HG03103 (cell line): Measurements from ENCODE around the gene TEAD1.

ENCODE experiments used
- ATAC-seq: cut with Tn5 transposase; IDR thresholded peaks from one replicate; pipeline ENCODE4 v1.9.1; 2021; ENCODE audit warnings: low read depth; ENCODE audit not compliant: unreplicated experiment

TEAD1 gene

GRCh38 chr11:12784987-12785386 lies 110.8 kb downstream of the TEAD1 start:
- no peak for ATAC-seq

DNA sequence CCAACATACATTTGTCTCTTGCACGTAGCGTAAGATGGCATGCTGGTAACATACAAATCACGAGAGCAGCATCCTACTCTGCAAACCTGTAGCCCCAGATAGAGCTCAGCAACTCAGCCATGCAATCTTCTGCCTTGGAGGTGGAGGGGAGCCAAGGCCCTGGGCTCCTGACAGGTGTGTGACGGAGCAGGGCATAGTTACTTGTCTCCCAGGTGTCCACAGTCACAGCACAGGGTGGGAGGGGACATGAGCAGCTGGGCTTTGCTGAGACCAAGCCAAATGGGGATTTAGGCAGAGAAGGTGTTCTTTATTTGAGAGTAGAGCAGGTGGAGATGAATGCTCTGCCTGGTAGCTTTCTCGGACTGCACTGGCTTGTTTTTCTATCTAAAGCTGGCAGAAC lies 111.7 kb downstream of the TEAD1 start:
- no peak for ATAC-seq

- no peak for ATAC-seq
These were observed 112.2 kb downstream of the TEAD1 start for GRCh38 chr11:12786450-12786849.

DNA sequence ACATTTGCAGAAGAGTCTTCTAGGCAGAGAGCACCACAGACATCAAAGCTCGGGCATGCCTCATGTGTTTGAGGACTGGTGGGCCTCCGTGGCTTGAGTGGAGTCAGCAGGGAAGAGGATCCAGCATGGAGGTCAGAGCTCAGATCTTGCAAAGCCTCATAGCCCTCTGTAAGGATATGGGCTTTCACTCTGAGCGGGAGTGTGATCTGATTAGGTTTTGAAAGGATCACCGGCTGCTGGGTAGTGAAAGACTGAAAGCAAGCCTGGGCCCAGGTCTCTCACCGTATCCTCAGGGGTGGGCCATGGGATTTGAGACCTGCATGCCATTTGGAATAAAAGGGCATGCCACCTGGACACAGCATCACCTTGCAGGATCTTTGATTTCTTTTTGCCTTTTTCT lies 112.7 kb downstream of the TEAD1 start:
- no peak for ATAC-seq

DNA sequence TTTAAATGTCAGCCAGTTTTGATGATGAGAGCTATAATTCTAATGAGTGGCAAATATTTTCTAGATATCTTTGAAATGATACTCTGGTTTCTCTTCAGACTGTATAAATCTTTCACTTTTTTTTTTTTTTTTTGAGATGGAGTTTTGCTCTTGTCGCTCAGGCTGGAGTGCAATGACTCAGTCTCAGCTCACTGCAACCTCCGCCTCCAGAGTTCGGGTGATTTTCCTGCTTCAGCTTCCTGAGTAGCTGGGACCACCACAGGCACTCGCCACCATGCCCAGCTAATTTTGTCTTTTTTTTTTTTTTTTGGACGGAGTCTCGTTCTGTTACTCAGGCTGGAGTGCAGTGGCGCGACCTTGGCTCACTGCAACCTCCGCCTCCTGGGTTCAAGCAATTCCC lies 113.6 kb downstream of the TEAD1 start:
- no peak for ATAC-seq

- ATAC-seq, result no peak
These were observed 114.8 kb downstream of the TEAD1 start for GRCh38 chr11:12789054-12789453.

- ATAC-seq, result no peak
These were observed 115.5 kb downstream of the TEAD1 start for GRCh38 chr11:12789596-12790215.

DNA sequence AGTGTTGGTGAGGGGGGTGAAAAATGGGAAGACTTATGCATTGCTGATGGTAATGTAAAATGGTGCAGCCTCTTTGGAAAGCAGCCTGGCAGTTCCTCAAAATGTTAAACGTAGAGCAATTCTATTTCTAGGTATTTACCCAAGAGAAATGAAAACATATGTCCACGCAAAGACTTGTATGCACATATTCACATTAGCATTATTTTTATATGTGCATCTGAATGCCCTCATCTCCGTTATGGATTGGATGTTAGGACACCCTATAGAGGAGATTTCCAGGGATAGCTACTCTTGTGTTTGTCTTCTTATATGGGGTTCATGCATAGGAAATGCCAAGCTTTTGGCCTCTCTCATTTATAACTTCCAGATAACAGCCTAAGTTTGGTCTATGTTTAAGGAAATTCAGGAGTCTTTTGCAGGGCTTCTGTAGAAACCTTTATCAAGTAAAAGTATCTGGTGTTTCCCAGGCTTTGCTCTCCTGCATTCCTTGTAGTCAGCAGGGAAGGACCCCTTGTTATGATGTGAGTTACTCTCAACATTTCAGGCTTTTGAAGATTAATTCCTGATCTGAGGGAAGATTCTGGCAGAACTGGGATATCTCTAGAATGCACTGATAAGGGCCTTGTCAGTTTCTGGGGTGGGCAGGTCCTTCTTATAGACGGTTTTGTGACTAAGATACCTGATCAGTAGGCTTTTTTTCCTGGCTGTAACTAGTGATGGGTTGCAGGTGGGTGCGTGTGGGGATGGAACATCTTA lies 116.8 kb downstream of the TEAD1 start:
- ATAC-seq, result no peak

GRCh38 chr11:12792018-12792417 lies 117.8 kb downstream of the TEAD1 start:
- ATAC-seq, result no peak

- ATAC-seq, result no peak
These were observed 118.4 kb downstream of the TEAD1 start for GRCh38 chr11:12792590-12792989.

GRCh38 chr11:12793065-12793464 lies 118.8 kb downstream of the TEAD1 start:
- no peak for ATAC-seq

DNA sequence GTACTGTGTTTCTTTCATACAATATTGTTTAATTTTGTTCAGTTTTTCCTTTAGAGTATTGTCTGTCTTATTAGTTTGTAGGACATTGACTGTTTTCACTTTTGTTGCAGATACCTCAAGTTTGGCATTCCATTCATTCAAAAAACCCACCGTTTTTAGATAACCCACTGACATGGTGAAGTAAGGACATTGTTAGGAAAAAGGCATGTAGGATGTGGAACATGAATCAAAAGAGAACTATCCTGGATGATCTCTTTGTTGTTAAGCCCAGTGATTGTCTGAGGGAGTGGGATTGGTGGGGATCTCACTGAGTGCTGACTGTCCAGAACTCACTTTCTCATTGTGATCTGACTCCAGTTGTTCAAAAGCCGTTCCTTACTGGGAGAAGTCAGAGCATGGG lies 119.3 kb downstream of the TEAD1 start:
- no peak for ATAC-seq

DNA sequence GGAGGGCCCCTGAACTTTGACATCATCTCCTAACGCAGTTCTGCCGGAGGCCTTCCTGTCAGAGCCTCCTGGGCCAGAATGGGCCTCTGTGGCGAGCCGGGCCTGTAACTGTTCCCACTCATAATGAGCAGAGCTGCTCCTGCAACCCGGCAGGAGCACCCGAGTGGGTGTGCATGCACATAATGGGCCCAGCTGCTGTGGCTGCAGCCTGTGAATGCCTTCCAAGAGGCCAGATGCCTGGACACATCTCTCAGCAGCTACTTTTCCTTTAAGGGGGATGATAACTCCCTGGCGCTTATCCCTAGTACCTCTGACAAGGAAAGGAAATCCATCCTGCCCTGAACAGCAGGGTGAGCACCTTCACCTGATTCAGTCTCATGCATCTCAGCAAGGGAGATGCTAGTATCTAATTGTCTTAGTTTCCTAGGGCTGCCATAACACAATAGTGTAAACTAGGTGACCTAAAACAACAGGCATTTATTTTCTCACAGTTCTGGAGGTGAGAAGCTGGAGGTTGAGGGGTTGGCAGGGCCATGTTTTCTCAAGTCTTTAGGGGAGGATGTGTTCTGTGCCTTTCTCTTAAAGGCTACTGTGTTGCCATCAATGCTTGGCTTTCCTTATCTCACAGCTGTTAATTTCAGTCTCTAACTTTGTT lies 120.5 kb downstream of the TEAD1 start:
- ATAC-seq, result no peak

DNA sequence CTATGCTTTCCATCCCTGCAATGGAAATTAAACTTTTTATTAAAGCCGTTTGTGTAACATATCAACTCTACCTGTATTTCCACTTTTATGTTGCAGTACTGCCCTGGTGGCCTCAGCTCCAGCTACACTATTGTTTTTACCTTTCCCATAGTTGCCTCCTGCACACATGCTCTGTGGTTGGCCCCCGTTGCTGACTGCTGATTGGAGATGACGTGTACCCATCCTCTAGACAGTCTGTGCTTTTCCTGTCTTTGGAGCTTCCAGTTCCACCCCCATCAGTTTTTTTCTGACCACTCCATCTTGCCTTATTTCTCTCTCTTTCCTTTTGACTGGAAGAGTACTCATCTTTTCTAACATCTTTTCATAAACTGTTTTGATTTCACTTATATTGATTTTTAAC lies 123.8 kb downstream of the TEAD1 start:
- no peak for ATAC-seq

GRCh38 chr11:12798609-12799011 lies 124.4 kb downstream of the TEAD1 start:
- no peak for ATAC-seq

DNA sequence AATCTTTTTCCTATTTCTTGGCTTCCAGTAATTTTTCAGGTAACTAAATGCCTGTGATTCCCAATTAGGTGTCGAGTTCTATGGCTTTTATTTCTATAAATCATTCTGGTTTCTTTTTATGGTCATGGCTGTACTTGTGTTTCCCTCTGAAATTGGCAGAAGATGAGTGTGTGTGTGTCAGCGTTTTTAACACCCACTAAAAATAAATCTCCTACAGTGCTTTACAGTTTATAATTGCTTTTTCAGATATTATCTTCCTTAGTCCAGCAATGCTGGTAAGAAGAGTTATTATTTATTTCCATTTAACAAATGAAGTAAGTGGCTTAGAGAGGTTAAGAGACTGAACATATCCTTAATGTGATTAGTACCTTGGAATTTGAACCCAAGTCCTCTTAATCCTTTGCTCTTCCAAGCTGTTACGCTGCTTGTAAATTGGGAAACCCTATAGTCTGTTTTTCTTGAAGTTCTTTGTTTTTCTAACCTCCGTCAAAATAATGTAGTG lies 125.2 kb downstream of the TEAD1 start:
- no peak for ATAC-seq

GRCh38 chr11:12800032-12800671 lies 125.9 kb downstream of the TEAD1 start:
- no peak for ATAC-seq

GRCh38 chr11:12800871-12801270 lies 126.7 kb downstream of the TEAD1 start:
- ATAC-seq, result no peak

DNA sequence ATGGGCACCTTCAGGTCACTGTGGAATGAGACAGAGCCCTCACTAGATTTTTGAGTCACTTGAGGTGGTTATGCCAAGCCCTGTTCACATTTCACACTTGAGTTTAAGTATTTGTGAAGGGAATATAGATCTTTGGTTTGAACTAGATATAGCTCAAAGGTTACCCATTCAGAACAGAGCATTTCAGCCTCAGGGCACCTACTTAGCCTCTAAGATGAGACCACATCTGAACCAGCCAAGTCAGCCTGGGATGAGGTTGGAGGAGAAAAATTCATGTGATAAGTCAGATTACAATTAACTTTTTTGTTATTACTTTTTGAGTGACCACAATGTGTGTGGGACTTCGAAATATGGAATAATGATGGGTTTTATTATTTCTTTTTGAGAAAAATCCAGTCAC lies 127.8 kb downstream of the TEAD1 start:
- no peak for ATAC-seq

- no peak for ATAC-seq
These were observed 128.3 kb downstream of the TEAD1 start for GRCh38 chr11:12802418-12803085.
